ENCODE data around the gene GNAZ.

The GNAZ gene

GRCh38 chr22:23164091-23164490 lies 93.8 kb downstream of the GNAZ start:
- no peak for TF ChIP-seq MAX (IDR thresholded peaks at IDR 0.05)
- no peak for TF ChIP-seq EGR1 (IDR thresholded peaks at IDR 0.05)
- TF ChIP-seq RAD21 (IDR thresholded peaks at IDR 0.05; ENCODE audit: low read depth) = no peak
- TF ChIP-seq CREB1 (IDR thresholded peaks at IDR 0.05; ENCODE audit: low read depth) = no peak
- no peak for TF ChIP-seq TCF12 (IDR thresholded peaks at IDR 0.05; ENCODE audit: low read depth)
- no peak for TF ChIP-seq YY1 (IDR thresholded peaks at IDR 0.05; ENCODE audit: low read depth)
- TF ChIP-seq FOXM1 (IDR thresholded peaks at IDR 0.05; ENCODE audit: borderline replicate concordance, low read depth) = no peak
- TF ChIP-seq NFIC (IDR thresholded peaks at IDR 0.05) = no peak
- TF ChIP-seq EP300 (IDR thresholded peaks at IDR 0.05; ENCODE audit: borderline replicate concordance) = no peak
- no peak for TF ChIP-seq ZBTB7A (IDR thresholded peaks at IDR 0.05; ENCODE audit: low read depth)

GRCh38 chr22:23166042-23166831 lies 95.9 kb downstream of the GNAZ start:
- TF ChIP-seq CEBPB (IDR thresholded peaks at IDR 0.05) (no peak), REST (IDR thresholded peaks at IDR 0.05; ENCODE audit: low read depth) (no peak), ZBTB7A (IDR thresholded peaks at IDR 0.05; ENCODE audit: low read depth) (no peak), CREB1 (IDR thresholded peaks at IDR 0.05; ENCODE audit: low read depth) (no peak)

GRCh38 chr22:23166841-23167616 lies 96.7 kb downstream of the GNAZ start:
- TF ChIP-seq TAF1 (IDR thresholded peaks at IDR 0.05; ENCODE audit: low read depth) (no peak), USF1 (IDR thresholded peaks at IDR 0.05) (no peak), ZBTB7A (IDR thresholded peaks at IDR 0.05; ENCODE audit: low read depth) (no peak), EGR1 (IDR thresholded peaks at IDR 0.05) (no peak), MAX (IDR thresholded peaks at IDR 0.05) (no peak), YY1 (IDR thresholded peaks at IDR 0.05; ENCODE audit: low read depth) (no peak), TCF12 (IDR thresholded peaks at IDR 0.05; ENCODE audit: low read depth) (no peak), RAD21 (IDR thresholded peaks at IDR 0.05; ENCODE audit: low read depth) (no peak), REST (IDR thresholded peaks at IDR 0.05; ENCODE audit: low read depth) (no peak), CREB1 (IDR thresholded peaks at IDR 0.05; ENCODE audit: low read depth) (no peak), TEAD4 (IDR thresholded peaks at IDR 0.05) (no peak), FOXM1 (IDR thresholded peaks at IDR 0.05; ENCODE audit: borderline replicate concordance, low read depth) (no peak), NFIC (IDR thresholded peaks at IDR 0.05) (no peak), CEBPB (IDR thresholded peaks at IDR 0.05) (no peak), EP300 (IDR thresholded peaks at IDR 0.05; ENCODE audit: borderline replicate concordance) (no peak)

- TF ChIP-seq USF1 (IDR thresholded peaks at IDR 0.05) = no peak
- TF ChIP-seq REST (IDR thresholded peaks at IDR 0.05; ENCODE audit: low read depth) = no peak
- TF ChIP-seq RAD21 (IDR thresholded peaks at IDR 0.05; ENCODE audit: low read depth) = no peak
- no peak for TF ChIP-seq FOXM1 (IDR thresholded peaks at IDR 0.05; ENCODE audit: borderline replicate concordance, low read depth)
- no peak for TF ChIP-seq NFIC (IDR thresholded peaks at IDR 0.05)
- TF ChIP-seq TCF12 (IDR thresholded peaks at IDR 0.05; ENCODE audit: low read depth) = no peak
- TF ChIP-seq ZBTB7A (IDR thresholded peaks at IDR 0.05; ENCODE audit: low read depth) = no peak
- TF ChIP-seq TAF1 (IDR thresholded peaks at IDR 0.05; ENCODE audit: low read depth) = no peak
- no peak for TF ChIP-seq YY1 (IDR thresholded peaks at IDR 0.05; ENCODE audit: low read depth)
- TF ChIP-seq EP300 (IDR thresholded peaks at IDR 0.05; ENCODE audit: borderline replicate concordance) = no peak
- no peak for TF ChIP-seq CREB1 (IDR thresholded peaks at IDR 0.05; ENCODE audit: low read depth)
These were observed 98.2 kb downstream of the GNAZ start for GRCh38 chr22:23168391-23169042.

Data from Ishikawa (cell line).